Stimulated activated CD8-positive, alpha-beta memory T cell treated with anti-CD3 and anti-CD28 coated beads, Interleukin-12 subunit alpha, Interleukin-12 subunit beta, amount 100 ng/mL, for 4 hours (primary cell): ENCODE measurements around the gene LKAAEAR1.

ENCODE experiments used
- DNase-seq: peaks from one replicate; pipeline ENCODE4 v3.0.0-alpha.2; 2020; ENCODE audit warnings: low read depth

LKAAEAR1 gene

GRCh38 chr20:64065062-64065973, 18.9 kb downstream of the LKAAEAR1 start:
- DNase-seq = no peak

DNA sequence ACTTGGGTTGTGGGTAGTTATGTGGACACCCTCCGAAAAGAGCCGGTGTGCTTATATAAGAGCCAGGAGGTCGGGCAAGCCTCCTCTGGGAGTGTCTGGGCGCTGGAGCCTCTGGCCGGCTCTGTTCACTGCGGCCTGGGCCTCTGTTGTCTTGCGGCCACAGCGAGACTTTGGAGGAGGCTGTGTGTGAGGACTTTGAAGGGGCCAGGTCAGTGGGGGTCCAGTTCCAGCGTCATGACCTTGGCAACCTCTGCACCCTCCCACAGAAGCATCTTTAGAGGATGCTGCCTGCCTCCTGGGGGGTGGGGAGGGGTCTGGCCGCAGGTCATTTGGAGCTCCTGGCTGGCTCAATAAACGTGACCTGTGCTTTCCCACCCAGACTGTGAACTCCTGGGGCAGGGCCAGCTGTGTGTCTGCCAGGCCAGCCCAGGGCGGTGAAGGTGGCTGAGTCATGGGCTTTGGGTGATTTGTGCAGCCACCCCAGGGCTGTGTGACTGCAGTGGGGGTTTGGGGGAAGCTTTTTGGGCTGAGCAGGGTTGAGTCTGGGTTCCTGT, 20.0 kb downstream of the LKAAEAR1 start:
- DNase-seq = no peak

DNA sequence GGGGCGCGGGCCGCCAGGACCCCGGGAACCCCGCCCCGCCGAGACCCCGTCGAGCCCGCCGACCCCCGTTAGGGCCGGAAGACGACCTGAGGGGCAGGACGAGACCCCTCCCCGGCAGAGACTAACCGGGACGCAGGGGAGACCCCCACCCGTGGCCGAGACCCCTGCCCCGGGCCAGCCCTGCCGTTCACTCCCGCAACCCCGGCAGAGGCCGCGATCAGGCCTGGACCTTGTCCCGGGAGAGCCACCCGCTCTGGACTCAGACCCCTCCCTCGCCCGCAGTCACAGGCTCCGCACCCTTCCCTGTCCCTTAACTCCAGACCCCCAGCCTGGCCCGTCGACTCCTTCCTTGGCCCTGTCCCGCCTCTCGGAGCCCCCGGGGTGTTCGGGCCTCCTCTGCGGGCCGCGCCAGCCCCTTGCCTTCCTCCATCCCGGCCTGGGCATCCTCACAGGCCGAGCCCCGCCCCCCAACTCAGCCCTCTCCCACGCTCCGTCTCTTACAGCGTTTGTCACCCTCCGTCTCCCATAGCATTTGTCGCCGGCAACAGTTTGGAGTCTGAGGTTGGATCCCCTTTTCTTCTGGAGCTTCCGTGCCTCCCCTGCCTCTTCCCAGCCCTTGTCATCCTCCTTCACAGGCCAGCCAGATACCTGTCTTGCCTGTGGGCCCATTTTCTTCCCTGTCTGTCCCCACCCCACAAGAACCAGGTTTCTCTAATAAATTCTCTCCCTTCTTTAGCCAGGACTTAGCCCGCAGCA, 20.6 kb downstream of the LKAAEAR1 start:
- no peak for DNase-seq

DNA sequence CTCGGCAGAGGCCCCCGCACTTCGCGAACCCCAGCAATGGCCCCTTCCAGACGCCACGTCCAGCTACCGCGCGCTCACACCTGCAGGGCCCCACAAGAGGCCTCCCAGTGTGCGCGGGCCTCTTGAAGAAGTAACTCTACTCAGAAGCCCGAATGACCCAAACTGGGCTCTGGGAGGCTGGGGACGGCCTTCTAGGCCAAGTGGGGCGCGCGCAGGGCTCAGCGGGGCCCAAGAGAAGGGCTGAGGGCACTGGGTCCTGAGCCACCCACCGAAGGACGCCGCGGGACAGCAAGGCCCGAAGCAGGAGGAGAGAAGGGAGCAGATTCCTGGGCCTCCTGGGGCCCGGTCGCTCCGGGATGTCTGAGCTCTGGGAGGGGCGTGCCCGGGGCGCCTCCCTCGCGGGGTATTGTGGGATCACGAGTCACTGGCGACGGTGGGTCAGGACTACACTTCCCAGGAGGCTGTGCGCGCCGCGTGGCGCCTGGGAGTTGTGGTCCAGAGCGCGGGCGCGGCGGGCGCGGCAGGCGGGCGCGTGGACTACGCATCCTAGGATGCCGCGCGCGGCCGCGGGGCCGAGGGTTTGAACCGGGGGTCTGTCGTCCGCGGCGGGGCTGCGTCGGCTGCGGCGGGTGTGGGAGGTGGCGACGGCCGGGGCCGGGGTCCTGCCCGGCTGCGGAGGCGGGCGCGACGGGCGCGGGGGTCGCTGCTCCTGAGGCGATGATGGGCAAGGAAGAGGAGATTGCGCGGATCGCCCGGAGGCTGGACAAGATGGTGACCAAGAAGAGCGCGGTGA, 21.4 kb downstream of the LKAAEAR1 start, which contains the start of gene TCEA2:
TSS of gene TCEA2 (plus strand) at position 603 of the 793 bp plus-strand sequence. CDS start at position 718, 115 bp downstream.
- peak; percentile 88 for DNase-seq

- DNase-seq = no peak
These were observed 22.0 kb downstream of the LKAAEAR1 start for GRCh38 chr20:64062276-64062595.

GRCh38 chr20:64058536-64058935, 25.7 kb downstream of the LKAAEAR1 start:
- no peak for DNase-seq

DNA sequence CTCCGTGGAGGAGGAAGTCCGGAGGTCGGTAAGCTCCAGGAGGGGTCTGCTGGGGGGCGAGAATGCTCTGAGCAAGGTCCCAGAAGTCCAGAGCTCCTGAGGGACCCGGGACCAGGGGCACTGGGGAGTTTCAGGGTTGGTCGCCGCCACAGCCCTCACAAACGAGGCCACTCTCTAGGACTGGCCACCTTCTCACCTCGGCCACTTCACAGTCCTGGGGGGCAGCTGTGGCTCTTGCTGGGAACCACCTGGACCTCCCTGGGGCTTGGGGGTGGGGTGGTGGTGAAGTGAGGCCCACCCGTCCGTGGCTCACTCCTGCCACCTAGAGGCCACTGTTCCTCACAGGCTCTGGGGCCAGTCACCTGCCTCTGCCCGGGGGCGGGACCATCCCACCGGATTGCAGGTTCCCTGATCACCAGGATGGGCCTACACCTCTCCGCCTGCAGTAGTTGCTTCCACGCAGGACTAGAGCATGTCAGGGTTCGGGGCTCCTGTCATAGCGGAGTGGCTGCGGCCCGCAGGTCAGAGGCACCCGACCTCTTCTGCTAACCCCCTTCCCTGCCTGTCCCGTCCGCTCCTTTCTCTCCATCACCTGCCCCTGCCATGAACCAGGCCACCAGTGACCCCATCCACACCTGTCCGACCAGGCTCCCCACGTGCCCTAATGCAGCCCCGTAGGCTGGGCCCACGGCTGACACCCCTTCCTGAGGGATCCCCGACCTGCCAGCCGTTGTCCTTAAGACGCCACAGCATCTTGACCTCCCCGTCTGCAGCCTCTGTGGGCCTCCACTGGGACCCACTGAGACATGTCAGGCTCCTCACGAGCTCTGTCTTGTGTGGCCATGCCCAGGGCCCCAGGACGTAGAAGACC, 26.3 kb downstream of the LKAAEAR1 start:
- peak; percentile 62 for DNase-seq

GRCh38 chr20:64056889-64057627, 27.1 kb downstream of the LKAAEAR1 start:
- DNase-seq = no peak

DNA sequence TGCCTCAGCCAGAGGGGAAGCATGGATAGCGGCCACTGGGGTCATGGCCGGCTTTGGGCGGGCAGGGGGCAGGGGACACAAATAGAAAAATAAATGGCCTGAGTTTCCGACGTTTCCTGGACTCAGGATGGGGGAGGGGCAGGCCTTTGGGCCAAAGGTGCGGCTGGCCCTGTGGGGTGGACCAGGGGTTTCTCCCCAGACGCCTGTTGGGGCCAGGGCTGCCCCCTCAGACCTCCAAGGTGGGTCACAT, 27.6 kb downstream of the LKAAEAR1 start:
- DNase-seq = no peak

DNA sequence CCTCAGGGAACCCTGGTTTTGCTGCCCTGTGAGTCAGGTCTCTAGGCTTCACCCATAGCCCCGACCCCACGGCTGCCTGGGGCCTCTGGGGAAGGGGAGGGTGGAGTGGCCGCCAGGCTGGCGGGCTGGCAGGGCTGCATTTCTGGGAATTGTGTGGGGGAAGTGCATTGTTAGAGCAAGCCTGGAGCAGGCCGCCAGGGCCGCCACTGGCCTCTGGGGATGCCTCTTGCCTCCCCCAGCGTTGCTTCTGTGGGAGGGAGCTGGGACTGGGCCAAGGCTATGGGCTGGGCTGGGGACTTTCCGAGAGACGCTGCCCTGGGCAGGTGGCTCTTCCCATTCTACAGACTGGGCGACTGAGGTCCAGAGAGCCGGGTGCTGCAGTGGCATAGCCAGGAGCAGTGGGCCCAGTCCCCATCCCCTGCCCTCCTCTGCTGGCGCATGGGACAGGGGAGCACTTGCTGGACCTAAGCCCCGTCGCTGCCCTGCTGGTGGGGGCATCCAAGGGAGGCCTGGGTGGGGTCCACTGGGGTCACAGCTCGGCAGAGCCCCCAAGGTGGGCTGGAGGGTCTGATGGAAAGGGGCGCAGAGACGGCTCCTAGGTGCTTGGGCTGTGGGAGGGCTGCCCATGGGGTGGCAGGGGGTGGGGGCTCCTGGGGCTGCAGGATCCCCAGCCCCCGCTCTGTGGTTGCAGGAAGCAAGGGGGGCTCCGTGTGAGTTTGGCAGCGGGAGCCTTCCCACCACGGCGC, 28.1 kb downstream of the LKAAEAR1 start:
- DNase-seq = no peak

GRCh38 chr20:64055396-64055892, 28.8 kb downstream of the LKAAEAR1 start:
- no peak for DNase-seq

DNA sequence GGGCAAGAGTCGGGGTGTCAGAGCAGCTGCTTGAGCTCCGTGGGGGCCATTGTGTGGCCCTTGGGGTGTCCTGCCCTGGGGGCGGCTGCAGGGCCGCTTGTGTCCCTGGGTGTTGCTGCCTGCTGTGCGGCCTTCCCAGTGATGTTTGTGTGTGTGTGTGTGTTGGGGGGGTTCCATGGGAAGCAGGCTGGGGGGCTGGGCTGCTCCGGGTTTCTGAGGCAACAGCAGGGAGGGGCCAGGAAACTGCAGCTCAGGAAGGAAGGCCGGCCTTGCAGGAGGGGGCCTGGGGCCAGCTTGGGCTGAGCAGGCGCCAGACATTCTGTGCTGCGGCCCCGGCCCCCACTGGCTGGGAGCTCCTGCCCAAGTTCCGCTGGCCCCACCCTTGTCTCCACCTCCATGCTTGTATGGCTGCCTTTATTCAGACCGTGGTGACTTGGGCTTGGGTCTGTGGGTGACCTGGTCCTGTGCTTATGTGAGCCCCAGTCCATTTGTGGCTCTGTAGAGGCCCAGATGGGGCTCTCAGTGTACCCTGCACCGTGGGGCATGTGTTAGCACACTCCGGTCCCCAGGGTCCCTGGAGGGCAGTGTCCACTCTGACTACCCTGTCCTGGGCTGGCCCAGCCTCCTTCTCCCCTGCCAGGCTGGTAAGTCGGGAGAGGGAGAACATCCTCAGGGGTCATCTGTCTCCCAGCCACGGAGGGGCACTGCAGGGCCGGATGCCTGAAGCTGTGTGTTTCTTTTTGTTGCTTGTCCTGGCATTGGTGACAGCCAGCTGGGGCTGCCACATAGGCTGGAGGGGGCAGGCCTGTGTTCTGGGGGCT, 30.1 kb downstream of the LKAAEAR1 start:
- no peak for DNase-seq

GRCh38 chr20:64052987-64053840, 31.0 kb downstream of the LKAAEAR1 start:
- DNase-seq = no peak

DNA sequence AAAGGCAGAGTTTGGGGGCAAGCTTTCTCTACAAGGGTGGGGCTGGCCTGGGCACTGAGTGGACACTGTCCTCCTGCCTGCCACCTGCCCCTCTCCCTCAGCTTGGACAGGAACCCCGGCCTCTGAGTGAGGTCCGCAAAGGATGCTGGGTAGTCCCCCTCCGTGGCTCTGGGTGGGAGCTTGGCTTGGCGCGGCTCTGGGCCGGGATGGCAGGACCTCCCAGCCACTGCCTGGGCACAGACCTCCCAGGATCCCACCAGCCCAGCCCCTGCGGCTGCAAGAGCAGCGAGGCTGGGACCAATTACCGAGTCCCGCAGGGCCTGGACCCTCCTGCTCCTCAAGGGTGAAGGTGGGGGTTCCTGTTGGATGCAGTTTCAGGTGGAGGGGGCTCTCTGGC, 31.9 kb downstream of the LKAAEAR1 start:
- DNase-seq = no peak

DNA sequence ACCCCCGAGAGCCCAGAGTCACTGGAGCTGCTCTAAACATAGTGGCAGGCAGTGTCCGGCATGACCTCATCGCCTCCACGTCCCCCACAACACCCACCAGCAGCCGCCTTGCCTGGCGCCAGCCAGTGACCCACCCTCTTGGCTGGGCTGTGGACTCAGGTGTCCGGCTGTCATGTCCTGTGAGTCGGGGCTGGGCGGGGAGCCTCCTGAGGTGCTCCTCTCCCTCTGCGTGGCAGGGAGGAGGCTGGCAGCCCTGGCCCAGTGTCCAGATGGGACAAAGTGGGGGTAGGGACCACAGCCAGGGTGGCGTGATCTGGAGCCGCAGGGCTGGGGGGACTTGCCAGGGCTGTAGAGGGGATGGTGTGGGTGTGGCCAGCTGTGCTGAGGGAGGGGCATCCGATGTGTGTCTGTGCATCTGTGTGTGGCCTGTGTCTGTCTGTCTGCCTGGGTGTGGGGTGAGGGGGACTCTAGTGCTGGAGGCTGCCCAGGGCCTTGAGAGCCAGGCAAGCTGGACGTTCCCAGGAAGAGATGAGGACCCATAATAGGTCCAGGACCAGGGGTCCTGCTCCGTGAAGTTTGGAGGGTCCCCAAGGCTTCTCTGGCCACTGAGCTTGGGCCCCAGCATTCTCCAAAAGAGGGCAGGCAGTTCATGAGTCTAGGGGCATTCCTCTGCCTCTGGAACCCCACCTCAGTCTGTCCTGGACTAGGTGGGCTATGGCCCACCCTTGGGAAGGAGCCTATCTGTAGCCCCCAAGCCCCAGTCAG, 32.5 kb downstream of the LKAAEAR1 start:
- no peak for DNase-seq

DNA sequence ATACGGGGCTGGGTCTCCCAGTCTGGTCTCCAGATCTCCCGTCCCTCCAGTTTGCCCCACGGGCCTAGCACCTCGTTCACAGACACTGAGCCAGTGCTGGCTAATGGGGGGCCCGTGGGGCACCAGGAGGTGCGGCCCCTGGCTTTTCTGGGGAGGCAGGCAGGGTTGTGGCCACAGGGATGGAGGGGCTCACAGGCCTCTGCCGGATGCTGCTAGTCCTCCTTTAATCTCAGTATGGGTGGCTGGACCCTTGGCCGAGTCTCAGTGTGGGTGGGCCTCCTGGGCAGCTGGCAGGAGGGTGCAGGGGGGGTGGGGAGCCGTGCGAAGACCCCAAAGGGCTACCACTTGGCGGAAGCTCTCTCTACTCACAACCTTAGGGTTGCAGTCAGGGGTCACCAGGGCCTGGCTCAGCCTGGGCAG, 33.2 kb downstream of the LKAAEAR1 start:
- no peak for DNase-seq
